K562 (cell line): Measurements from ENCODE around the gene TOR3A. TPM values are rescaled to one million over a fixed set of nuclear protein-coding genes. Genes with fewer than 3 reads are reported as not detected.

ENCODE experiments used
- ATAC-seq: fragments of 200-7000 bp; cut with Tn5 transposase; 3 replicates; pipeline ENCODE4 v1.9.1; 2020; ENCODE audit warnings: moderate library complexity
- BruUV-seq: library from RNA; stranded (reverse); fragments of 400-500 nt; replicated peaks from 2 replicates; lab custom pipeline; 2021; lab: Mats Ljungman, UMichigan
- CTCF ChIA-PET: fragments of 300-600 bp; formaldehyde crosslinking; extraction: SDS; loops from one replicate; lab custom pipeline; 2021; ENCODE audit warnings: low intra/inter-chr PET ratio; lab: Yijun Ruan, JAX
- POLR2A ChIA-PET: fragments of 300-600, 350-650 bp; sonication (Branson Sonifier 250); formaldehyde crosslinking; extraction: SDS; loops from one replicate; lab custom pipeline; 2021; ENCODE audit warnings: antibody characterized with exemption, inconsistent platforms; lab: Yijun Ruan, JAX
- DNase-seq, 4 experiments: peaks; one replicate each; pipeline versions ENCODE4 v3.0.0 to v3.0.0-alpha.2; 2011 to 2018; ENCODE audit warnings: low spot score in 3 of 4, mixed read lengths in 3 of 4; ENCODE audit errors: extremely low read depth in 1 of 4
- FAIRE-seq: peaks from 2 replicates; lab custom pipeline; 2011; peaks lifted over from hg19 to GRCh38; lab: Jason Lieb, UNC
- H2AFZ ChIP-seq: 2 replicates; pipeline ENCODE4 v1.6.0; 2011; ENCODE audit warnings: low read depth, low read length, control low read depth, inconsistent platforms
- H3K27ac ChIP-seq: fragments of 200-600 bp; 3 replicates; pipeline ENCODE4 v1.8.0; 2011; ENCODE audit warnings: low read depth, mild to moderate bottlenecking, control low read depth, inconsistent platforms, low read length, moderate library complexity, mixed read lengths; ENCODE audit errors: extremely low read depth
- H3K27me3 ChIP-seq, 2 experiments: fragments of 300-600 bp in 1 of 2; 2 replicates in 1 of 2; 3 replicates in 1 of 2; pipeline versions ENCODE4 v1.6.0 to v1.8.0; 2011; ENCODE audit warnings: inconsistent platforms in 2 of 2, low read length in 2 of 2, mild to moderate bottlenecking in 1 of 2, mixed read lengths in 1 of 2, moderate library complexity in 1 of 2; ENCODE audit not compliant: control insufficient read depth in 2 of 2, insufficient read depth in 2 of 2
- H3K36me3 ChIP-seq: fragments of 300-600 bp; 3 replicates; pipeline ENCODE4 v1.8.0; 2011; ENCODE audit warnings: mild to moderate bottlenecking, low read length, inconsistent platforms; ENCODE audit not compliant: control insufficient read depth, insufficient read depth
- H3K4me1 ChIP-seq, 2 experiments: fragments of 200-600 bp in 1 of 2; replicated peaks in 1 of 2; 2 replicates in 1 of 2; 3 replicates in 1 of 2; pipeline versions ENCODE4 v1.5.1 to v1.8.0; 2011; ENCODE audit warnings: inconsistent platforms in 2 of 2, low read length in 2 of 2, mild to moderate bottlenecking in 1 of 2, mixed read lengths in 1 of 2, moderate library complexity in 1 of 2; ENCODE audit not compliant: control insufficient read depth in 2 of 2, insufficient read depth in 2 of 2
- H3K4me2 ChIP-seq: 2 replicates; pipeline ENCODE4 v1.6.1; 2011; ENCODE audit warnings: low read length, control low read depth, inconsistent platforms, mixed read lengths; ENCODE audit not compliant: insufficient read depth
- H3K4me3 ChIP-seq: fragments of 200-600 bp; sonication (generic), shearing (Covaris generic); 2 replicates; pipeline ENCODE4 v1.5.1; 2016; ENCODE audit warnings: control low read depth, inconsistent platforms
- H3K79me2 ChIP-seq: fragments of 200-600 bp; 3 replicates; pipeline ENCODE4 v1.8.0; 2011; ENCODE audit warnings: low read length, inconsistent platforms; ENCODE audit not compliant: control insufficient read depth, insufficient read depth
- H3K9ac ChIP-seq, 2 experiments: 2 replicates each; pipeline versions ENCODE4 v1.6.0 to v1.6.1; 2011; ENCODE audit warnings: low read depth in 2 of 2, low read length in 2 of 2, control low read depth in 1 of 2, inconsistent platforms in 1 of 2, mild to moderate bottlenecking in 1 of 2, mixed read lengths in 1 of 2; ENCODE audit not compliant: insufficient read depth in 1 of 2
- H3K9me1 ChIP-seq: one replicate; pipeline ENCODE4 v1.6.0; 2011; ENCODE audit warnings: inconsistent platforms, mild to moderate bottlenecking, low read length, moderate library complexity; ENCODE audit not compliant: control insufficient read depth, insufficient read depth
- H3K9me3 ChIP-seq: replicated peaks from 2 replicates; pipeline ENCODE4 v1.5.1; 2011; ENCODE audit warnings: low read depth, low read length, inconsistent platforms; ENCODE audit not compliant: control insufficient read depth, insufficient read depth
- H4K20me1 ChIP-seq: replicated peaks from 2 replicates; pipeline ENCODE4 v1.6.1; 2011; ENCODE audit warnings: low read length, inconsistent platforms, mixed read lengths; ENCODE audit not compliant: control insufficient read depth, insufficient read depth
- E2F3 ChIP-seq: fragments of 250-450 bp; sonication (Bioruptor Pico); IDR thresholded peaks from 2 replicates; pipeline ENCODE4 v1.4.0; 2020; ENCODE audit warnings: mild to moderate bottlenecking
- ELF4 ChIP-seq: fragments of 450-650 bp; formaldehyde crosslinking; IDR thresholded peaks from 2 replicates; pipeline ENCODE4 v1.4.0; 2022; ENCODE audit warnings: missing genetic modification characterization
- FIP1L1 ChIP-seq: fragments of 200-400 bp; formaldehyde crosslinking; IDR thresholded peaks from 2 replicates; pipeline ENCODE4 v1.6.1; 2018; ENCODE audit warnings: mild to moderate bottlenecking, low read depth, low read length; ENCODE audit not compliant: poor library complexity, severe bottlenecking
- GATAD2A ChIP-seq: fragments of 450-650 bp; IDR thresholded peaks from 2 replicates; pipeline ENCODE4 v1.6.1; 2017
- MAFK ChIP-seq: IDR thresholded peaks from 2 replicates; pipeline ENCODE4 v1.6.1; 2011; ENCODE audit warnings: low read length, improper control_type of control experiment
- MBD1 ChIP-seq: fragments of 250-450 bp; sonication (Bioruptor Pico); IDR thresholded peaks from 2 replicates; pipeline ENCODE4 v1.8.0; 2022; ENCODE audit warnings: inconsistent platforms
- MEIS2 ChIP-seq: fragments of 450-650 bp; IDR thresholded peaks from 2 replicates; pipeline ENCODE4 v1.6.1; 2014; ENCODE audit warnings: mild to moderate bottlenecking; ENCODE audit not compliant: partially characterized antibody
- OTX1 ChIP-seq: fragments of 450-650 bp; formaldehyde crosslinking; IDR thresholded peaks from 2 replicates; pipeline ENCODE4 v1.4.0; 2022; ENCODE audit warnings: mild to moderate bottlenecking
- RCOR1 ChIP-seq, 2 experiments: IDR thresholded peaks; 2 replicates each; pipeline ENCODE4 v1.6.1; 2012; ENCODE audit warnings: low read depth in 2 of 2, low read length in 2 of 2, borderline replicate concordance in 1 of 2, improper control_type of control experiment in 1 of 2
- SMARCB1 ChIP-seq: IDR thresholded peaks from 2 replicates; pipeline ENCODE4 v1.6.1; 2011; ENCODE audit warnings: improper control_type of control experiment, low read depth; ENCODE audit not compliant: insufficient read length
- THRAP3 ChIP-seq: fragments of 450-650 bp; IDR thresholded peaks from 2 replicates; pipeline ENCODE4 v1.6.1; 2016; ENCODE audit warnings: mild to moderate bottlenecking, inconsistent platforms, borderline replicate concordance
- TRIM24 ChIP-seq, 2 experiments: fragments of 450-650 bp; IDR thresholded peaks; 2 replicates each; pipeline ENCODE4 v1.6.1; 2016
- ZNF133 ChIP-seq: fragments of 250-450 bp; sonication (Bioruptor Pico); IDR thresholded peaks from 2 replicates; pipeline ENCODE4 v1.4.0; 2020; ENCODE audit warnings: mild to moderate bottlenecking
- ZNF589 ChIP-seq: fragments of 200-800 bp; sonication (Bioruptor generic); IDR thresholded peaks from 2 replicates; pipeline ENCODE4 v1.6.1; 2016; ENCODE audit warnings: low read depth, missing genetic modification characterization, missing compliant biosample characterization
- ZSCAN29 ChIP-seq: fragments of 450-650 bp; IDR thresholded peaks from 2 replicates; pipeline ENCODE4 v1.6.1; 2017
- WGBS: fragments of 100-300 bp; shearing (Covaris generic); methylation state at CpG from one replicate; pipeline ENCODE4 v1.1.6; 2016; ENCODE audit warnings: low coverage, mixed read lengths; ENCODE audit not compliant: insufficient coverage; ENCODE audit errors: missing lambda C conversion rate; 5-methylcytosine and 5-hydroxymethylcytosine counted together
- in situ Hi-C: fragments of 300-500 bp; cut with MboI; formaldehyde crosslinking; loops from 4 replicates; pipeline ENCODE4 v1.15.0; 2018; ENCODE audit warnings: inconsistent platforms, mixed read lengths
- intact Hi-C: fragments of 100-400 bp; cut with micrococcal nuclease; formaldehyde crosslinking; loops from 2 replicates; pipeline ENCODE4 v1.14.2; 2022
- polyA plus RNA-seq, 8 experiments: library from polyadenylated mRNA; depleted of rRNA in 4 of 8; stranded (reverse) in 5 of 8; unstranded in 3 of 8; fragments of >200 nt; fragmentation: Nextera tagmentation in 2 of 8; fragmentation: Illumina TruSeq in 1 of 8; extraction: Ambion mirVana in 2 of 8; extraction: Trizol in 1 of 8; gene quantifications; 2 replicates each; pipeline versions ENCODE4 v1.2.1 to v1.2.3, GENCODE V29; 2011 to 2014; ENCODE audit warnings: inconsistent platforms in 1 of 8, missing spikeins in 1 of 8
- total RNA-seq, 7 experiments: library from RNA; depleted of rRNA in 6 of 7; stranded (reverse); fragments of >200 nt in 6 of 7; fragmentation: Illumina TruSeq in 2 of 7; extraction: Trizol in 2 of 7; gene quantifications; 2 replicates each; pipeline versions ENCODE4 v1.2.1 to v1.2.3, GENCODE V29; 2011 to 2021; ENCODE audit warnings: low replicate concordance in 1 of 7
- TF ChIP-seq, protein P1 (sequence below): fragments of 200-800 bp; sonication (Bioruptor generic); IDR thresholded peaks from 2 replicates; pipeline ENCODE4 v1.6.1; 2017; ENCODE audit warnings: missing genetic modification characterization, missing compliant biosample characterization

The TOR3A gene
- total and polyA plus RNA-seq, 9 of the 15 experiments (the other 6 are each of a cell fraction or from before 2014, with no cell fraction given) = 7.9 to 94.5 (median 39.7) TPM

GRCh38 chr1:179066471-179066870, 15.4 kb upstream of the TOR3A start:
- DNase-seq = no peak
- Histone ChIP-seq H4K20me1 (no peaks in the 10 kb centered on the region), H3K4me1 (peaks cover 1 to 3% of the 10 kb centered on the region in 2 experiments), H3K9ac (no peak overlapping the region)
- WGBS = 95% methylated on average over 4 of the region's 4 CpGs
- in situ Hi-C loops = no loop called here
- POLR2A ChIA-PET = interaction anchor here (0.7 to 1.7 kb wide), 4 partner anchors 9 to 30 kb away, joined by 3 to 4 read pairs (median 4); no protein-coding TSS in a partner anchor
- TF ChIP-seq SMARCB1 (no peak), MAFK (no peak), E2F3 (CRISPR knock-in tag) (no peak), GATAD2A (no peak), RCOR1 (IDR thresholded peaks at IDR 0.05; ENCODE audit: borderline replicate concordance in 1 of 2, low read depth in 2 of 2, low read length in 2 of 2) (no peak), MEIS2 (no peak), ELF4 (CRISPR knock-in tag) (no peak), TRIM24 (IDR thresholded peaks at IDR 0.05) (no peak), ZNF133 (CRISPR knock-in tag) (no peak), THRAP3 (no peak), FIP1L1 (no peak), ZNF589 (CRISPR knock-in tag) (no peak), OTX1 (CRISPR knock-in tag) (no peak), MBD1 (CRISPR knock-in tag) (no peak), ZSCAN29 (no peak)
- TF ChIP-seq, protein P1, sequence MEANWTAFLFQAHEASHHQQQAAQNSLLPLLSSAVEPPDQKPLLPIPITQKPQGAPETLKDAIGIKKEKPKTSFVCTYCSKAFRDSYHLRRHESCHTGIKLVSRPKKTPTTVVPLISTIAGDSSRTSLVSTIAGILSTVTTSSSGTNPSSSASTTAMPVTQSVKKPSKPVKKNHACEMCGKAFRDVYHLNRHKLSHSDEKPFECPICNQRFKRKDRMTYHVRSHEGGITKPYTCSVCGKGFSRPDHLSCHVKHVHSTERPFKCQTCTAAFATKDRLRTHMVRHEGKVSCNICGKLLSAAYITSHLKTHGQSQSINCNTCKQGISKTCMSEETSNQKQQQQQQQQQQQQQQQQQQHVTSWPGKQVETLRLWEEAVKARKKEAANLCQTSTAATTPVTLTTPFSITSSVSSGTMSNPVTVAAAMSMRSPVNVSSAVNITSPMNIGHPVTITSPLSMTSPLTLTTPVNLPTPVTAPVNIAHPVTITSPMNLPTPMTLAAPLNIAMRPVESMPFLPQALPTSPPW (CRISPR knock-in tag) = no peak
- TF ChIP-seq, all 486 proteins: peak for 0
- CTCF ChIA-PET = no interaction called here
- no peak for FAIRE-seq
- peaks cover 5% of the 10 kb centered on the region; the same call in 2 of the 3 replicates for H3K79me2 ChIP-seq
- intact Hi-C loops = loop anchor here (5.0 kb wide), 2 partner anchors 284 to 299 kb away; no protein-coding TSS in a partner anchor
- no peak for ATAC-seq
- no TSS peak for BruUV-seq
- H3K27ac ChIP-seq = no peak overlapping the region
- H2AFZ ChIP-seq = no peak overlapping the region
- H3K27me3 ChIP-seq = no peaks in the 10 kb centered on the region
- peaks cover 79% of the 10 kb centered on the region for H3K36me3 ChIP-seq
- H3K9me3 ChIP-seq = no peaks in the 10 kb centered on the region
- H3K4me3 ChIP-seq = no peak overlapping the region
- no peak overlapping the region for H3K4me2 ChIP-seq
- H3K9me1 ChIP-seq = no peaks in the 10 kb centered on the region
